Ascending aorta (tissue), 2 donors: ENCODE data around the gene DISP1. TPM values are rescaled to one million over a fixed set of nuclear protein-coding genes. Genes with fewer than 3 reads are reported as not detected.

Experiments
- DNase-seq, 2 donors: peaks; one replicate each; pipeline ENCODE4 v3.0.0-alpha.2; 2019; ENCODE audit warnings: low spot score in 2 of 2
- H3K27ac ChIP-seq, 2 donors: fragments of 200-600 bp; sonication (generic); one replicate each; pipeline ENCODE4 v1.5.1; 2016 to 2017; ENCODE audit warnings: mild to moderate bottlenecking in 1 of 2
- H3K27me3 ChIP-seq: fragments of 200-600 bp; sonication (generic); one replicate; pipeline ENCODE4 v1.5.1; 2017
- H3K36me3 ChIP-seq, 2 donors: fragments of 200-600 bp; sonication (generic); one replicate each; pipeline ENCODE4 v1.5.1; 2016
- H3K4me1 ChIP-seq, 2 donors: fragments of 200-600 bp; sonication (generic); one replicate each; pipeline ENCODE4 v1.5.1; 2016 to 2017; ENCODE audit warnings: mild to moderate bottlenecking in 1 of 2
- H3K4me3 ChIP-seq, 2 donors: fragments of 200-600 bp; sonication (generic); one replicate each; pipeline ENCODE4 v1.5.1; 2016 to 2017; ENCODE audit warnings: mild to moderate bottlenecking in 1 of 2
- H3K9me3 ChIP-seq, 2 donors: fragments of 200-600 bp; sonication (generic); one replicate each; pipeline ENCODE4 v1.5.1; 2016
- CTCF ChIP-seq, 3 experiments: fragments of 200-600 bp in 2 of 3; fragments of 450-650 bp in 1 of 3; sonication (generic) in 2 of 3; IDR thresholded peaks; one replicate each; pipeline ENCODE4 v1.5.1; 2016 to 2019; ENCODE audit warnings: antibody characterized with exemption in 3 of 3, mild to moderate bottlenecking in 1 of 3, moderate library complexity in 1 of 3
- intact Hi-C: fragments of 100-400 bp; cut with DNase I; formaldehyde crosslinking; loops from one replicate; pipeline ENCODE4 v1.15.1; 2023
- total RNA-seq: library from RNA; depleted of rRNA; stranded (reverse); fragments of >200 nt; gene quantifications from one replicate; pipeline ENCODE4 v1.1.0, GENCODE V29; 2016

Gene DISP1
- 23.2 TPM for total RNA-seq

DNA sequence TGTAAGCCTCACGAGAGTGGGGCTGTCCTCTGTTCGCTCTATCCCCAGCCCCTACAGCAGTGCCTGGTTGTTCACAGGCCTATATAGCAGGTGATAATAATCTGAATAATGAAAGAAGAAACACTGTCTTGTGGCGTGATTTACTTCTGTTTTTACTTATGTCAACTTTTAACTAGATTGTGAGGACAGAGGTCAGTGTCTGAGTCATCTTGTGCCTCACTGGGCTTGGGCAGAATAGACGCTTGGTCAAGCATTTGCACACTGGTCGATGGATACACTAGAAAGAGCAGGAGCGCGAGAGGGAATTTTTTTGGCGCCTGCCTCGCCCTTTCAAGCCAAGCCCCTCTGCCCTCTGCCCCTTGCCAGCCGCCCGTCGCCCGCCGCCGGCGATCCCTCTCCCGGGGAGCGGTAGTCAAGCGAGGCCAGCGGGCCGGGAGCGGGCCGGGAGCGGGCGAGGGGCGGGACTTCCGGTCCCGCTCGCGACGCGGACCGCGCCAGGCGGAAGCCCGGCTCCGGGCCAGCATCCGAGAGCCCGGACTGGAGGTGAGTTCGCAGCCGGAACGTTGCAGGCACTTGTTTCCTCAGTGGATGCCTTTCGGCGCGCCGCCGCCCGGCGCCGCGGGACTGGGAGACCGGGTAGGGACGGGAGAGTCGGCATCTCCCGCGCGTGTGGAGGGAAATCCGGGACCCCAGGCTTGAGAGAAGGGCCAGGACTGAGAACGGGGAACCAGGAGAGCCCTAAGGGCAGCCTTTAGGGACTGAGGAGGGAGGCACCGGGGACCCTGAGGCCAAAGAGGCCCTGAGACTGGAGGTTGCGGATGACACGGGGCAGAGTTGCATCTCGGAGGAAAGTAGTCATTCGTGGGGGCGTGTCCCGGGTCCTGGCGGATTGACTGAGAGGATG, at the start of gene DISP1:
Gene DISP1 (plus strand): TSS at position 504 of the 904 bp plus-strand sequence. CDS start 127,785 bp downstream, outside the sequence.
- Histone ChIP-seq H3K27ac (peak within 1 kb of the TSS; percentile 91 to 100), H3K4me1 (peaks cover 4 to 13% of the 10 kb centered on the region in 2 donors), H3K4me3 (peak within 1 kb of the TSS; percentile 61 to 95), H3K36me3 (no peaks in the 10 kb centered on the region), H3K9me3 (no peaks in the 10 kb centered on the region), H3K27me3 (no peaks in the 10 kb centered on the region)
- intact Hi-C loops: loop anchor here (1.0 to 10.0 kb wide), 6 partner anchors 60 to 1072 kb away; partner anchors contain the start of genes AIDA, BROX, DUSP10 and TP53BP2
- peak in 1 of 2 donors; percentile 91 for DNase-seq
- TF ChIP-seq CTCF (IDR thresholded peaks at IDR 0.05): no peak

DNA sequence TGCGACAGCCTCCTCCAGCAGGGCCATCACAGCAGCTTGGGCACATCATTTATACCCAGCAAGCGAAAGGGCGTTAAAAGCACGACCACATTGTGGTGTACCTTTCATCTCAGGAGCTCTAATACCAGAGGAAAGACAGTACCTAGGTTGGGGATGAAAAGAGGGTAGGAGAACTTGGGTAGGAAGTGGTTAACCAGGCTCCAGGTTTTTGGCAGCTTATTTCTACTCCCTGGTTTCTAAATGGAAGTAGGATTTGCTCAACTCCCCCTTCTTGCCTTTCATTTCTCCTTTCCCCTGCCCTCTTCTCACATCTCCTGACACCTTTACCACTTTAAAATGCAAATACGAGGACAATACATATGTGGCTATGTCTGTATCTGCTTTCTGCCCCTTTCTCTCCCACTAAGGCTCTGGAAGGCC, 47.7 kb upstream of the DISP1 start:
- Histone ChIP-seq H3K27ac (no peak overlapping the region), H3K4me3 (no peak overlapping the region), H3K4me1 (no peaks in the 10 kb centered on the region), H3K36me3 (no peaks in the 10 kb centered on the region), H3K9me3 (peaks cover 0 to 7% of the 10 kb centered on the region in 2 donors), H3K27me3 (no peaks in the 10 kb centered on the region)
- no peak for TF ChIP-seq CTCF (IDR thresholded peaks at IDR 0.05)
- DNase-seq: no peak
- intact Hi-C loops: no loop called here

GRCh38 chr1:222768592-222768991, 46.2 kb upstream of the DISP1 start:
- H3K27ac ChIP-seq: no peak overlapping the region
- H3K36me3 ChIP-seq: no peaks in the 10 kb centered on the region
- TF ChIP-seq CTCF (IDR thresholded peaks at IDR 0.05): no peak
- intact Hi-C loops: no loop called here
- no peaks in the 10 kb centered on the region for H3K4me1 ChIP-seq
- H3K27me3 ChIP-seq: no peaks in the 10 kb centered on the region
- H3K4me3 ChIP-seq: no peak overlapping the region
- peaks cover 0 to 7% of the 10 kb centered on the region in 2 donors for H3K9me3 ChIP-seq
- no peak for DNase-seq

GRCh38 chr1:222769181-222769580, 45.7 kb upstream of the DISP1 start:
- Histone ChIP-seq H3K9me3 (peaks cover 0 to 7% of the 10 kb centered on the region in 2 donors), H3K36me3 (no peaks in the 10 kb centered on the region), H3K4me1 (no peaks in the 10 kb centered on the region), H3K27me3 (no peaks in the 10 kb centered on the region), H3K4me3 (no peak overlapping the region), H3K27ac (no peak overlapping the region)
- intact Hi-C loops: no loop called here
- no peak for TF ChIP-seq CTCF (IDR thresholded peaks at IDR 0.05)
- no peak for DNase-seq

- DNase-seq: no peak
- Histone ChIP-seq H3K36me3 (no peaks in the 10 kb centered on the region), H3K4me3 (no peak overlapping the region), H3K27me3 (no peaks in the 10 kb centered on the region), H3K4me1 (no peaks in the 10 kb centered on the region), H3K27ac (no peak overlapping the region), H3K9me3 (peaks cover 0 to 7% of the 10 kb centered on the region in 2 donors)
- intact Hi-C loops: no loop called here
- TF ChIP-seq CTCF (IDR thresholded peaks at IDR 0.05): no peak
These were observed 44.7 kb upstream of the DISP1 start for GRCh38 chr1:222769971-222770620.
